Activated CD4-positive, alpha-beta memory T cell treated with anti-CD3 and anti-CD28 coated beads for 36 hours (primary cell): ENCODE results near the gene PNKD. TPM values are rescaled to one million over a fixed set of nuclear protein-coding genes. Genes with fewer than 3 reads are reported as not detected.
"Not testable (repeated sequence)": the region's sequence is repeated elsewhere in the genome, so short reads cannot be mapped to it uniquely, and the experiment has no call there.

Experiments used
- CTCF ChIA-PET: fragments of 350-600 bp; sonication (Branson Sonifier 250); formaldehyde crosslinking; loops from one replicate; lab custom pipeline; 2021; ENCODE audit warnings: antibody characterized with exemption, inconsistent platforms; lab: Charles Lee
- POLR2A ChIA-PET: fragments of 350-600 bp; sonication (Branson Sonifier 250); formaldehyde crosslinking; loops from one replicate; lab custom pipeline; 2021; ENCODE audit warnings: antibody characterized with exemption; lab: Charles Lee
- DNase-seq: peaks from one replicate; pipeline ENCODE4 v3.0.0-alpha.2; 2020
- H3K27ac Mint-ChIP-seq: one replicate; pipeline ENCODE4 v1.8.0; 2021; ENCODE audit warnings: mixed read lengths
- H3K27me3 Mint-ChIP-seq: one replicate; pipeline ENCODE4 v1.8.0; 2021; ENCODE audit warnings: mixed read lengths
- H3K36me3 Mint-ChIP-seq: one replicate; pipeline ENCODE4 v1.8.0; 2021; ENCODE audit warnings: mixed read lengths
- H3K4me1 Mint-ChIP-seq: one replicate; pipeline ENCODE4 v1.8.0; 2021; ENCODE audit warnings: low read depth, mixed read lengths
- H3K4me3 Mint-ChIP-seq: one replicate; pipeline ENCODE4 v1.8.0; 2021; ENCODE audit warnings: mild to moderate bottlenecking, mixed read lengths
- H3K9me3 Mint-ChIP-seq: one replicate; pipeline ENCODE4 v1.8.0; 2021; ENCODE audit warnings: mixed read lengths
- intact Hi-C: fragments of 100-400 bp; cut with micrococcal nuclease; formaldehyde crosslinking; loops from one replicate; pipeline ENCODE4 v1.15.1; 2023
- total RNA-seq, 2 experiments: library from RNA; stranded (reverse); gene quantifications; one replicate each; pipeline ENCODE4 v1.2.3, GENCODE V29; 2021

Gene PNKD
- total RNA-seq, 2 experiments from 2014 or later: 18.4 to 19.4 TPM

- intact Hi-C loops: no loop called here
- Mint-ChIP-seq H3K4me1 (no peaks in the 10 kb centered on the region), H3K27ac (no peak overlapping the region), H3K27me3 (no peaks in the 10 kb centered on the region), H3K4me3 (no peak overlapping the region), H3K36me3 (no peaks in the 10 kb centered on the region), H3K9me3 (no peaks in the 10 kb centered on the region)
- POLR2A ChIA-PET: no interaction called here
- CTCF ChIA-PET: interaction anchor here (3.3 kb wide), 1 partner anchor 49 kb away, joined by 13 read pairs; the partner anchor contains the start of gene CATIP
- no peak for DNase-seq
Observed at GRCh38 chr2:218307415-218308090, 37.2 kb downstream of the PNKD start.

DNA sequence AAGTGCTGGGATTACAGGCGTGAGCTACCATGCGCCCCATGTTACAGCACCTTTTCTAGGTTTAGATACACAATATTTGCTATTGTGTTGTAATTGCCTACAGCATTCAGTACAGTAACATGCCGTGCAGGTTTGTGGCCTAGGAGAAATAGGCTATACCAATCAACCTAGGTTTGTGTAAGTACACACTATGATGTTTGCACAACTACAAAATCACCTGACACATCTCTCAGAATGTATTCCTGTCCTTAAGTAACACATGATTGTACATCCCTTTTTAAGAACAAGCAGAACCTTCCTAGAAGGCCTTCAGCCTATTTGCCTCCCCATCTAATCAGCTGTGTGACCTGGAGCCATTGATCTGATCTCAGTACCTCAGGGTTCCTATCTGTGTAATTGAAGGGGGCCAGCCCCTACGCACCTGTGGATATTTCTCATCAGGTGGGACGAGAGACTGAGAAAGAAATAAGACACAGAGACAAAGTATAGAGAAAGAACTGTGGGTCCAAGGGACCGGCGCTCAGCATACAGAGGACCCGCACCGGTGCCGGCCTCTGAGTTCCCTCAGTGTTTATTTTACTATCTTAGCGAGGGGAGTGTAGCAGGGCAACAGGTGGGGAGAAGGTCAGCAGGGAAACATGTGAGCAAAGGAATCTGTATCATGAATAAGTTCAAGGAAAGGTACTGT is 40.7 kb downstream of the PNKD start:
- H3K36me3 Mint-ChIP-seq: no peaks in the 10 kb centered on the region
- H3K27me3 Mint-ChIP-seq: no peaks in the 10 kb centered on the region
- CTCF ChIA-PET: interaction anchor here (1.4 kb wide), 1 partner anchor 45 kb away, joined by 3 read pairs; the partner anchor contains the start of gene CATIP

DNA sequence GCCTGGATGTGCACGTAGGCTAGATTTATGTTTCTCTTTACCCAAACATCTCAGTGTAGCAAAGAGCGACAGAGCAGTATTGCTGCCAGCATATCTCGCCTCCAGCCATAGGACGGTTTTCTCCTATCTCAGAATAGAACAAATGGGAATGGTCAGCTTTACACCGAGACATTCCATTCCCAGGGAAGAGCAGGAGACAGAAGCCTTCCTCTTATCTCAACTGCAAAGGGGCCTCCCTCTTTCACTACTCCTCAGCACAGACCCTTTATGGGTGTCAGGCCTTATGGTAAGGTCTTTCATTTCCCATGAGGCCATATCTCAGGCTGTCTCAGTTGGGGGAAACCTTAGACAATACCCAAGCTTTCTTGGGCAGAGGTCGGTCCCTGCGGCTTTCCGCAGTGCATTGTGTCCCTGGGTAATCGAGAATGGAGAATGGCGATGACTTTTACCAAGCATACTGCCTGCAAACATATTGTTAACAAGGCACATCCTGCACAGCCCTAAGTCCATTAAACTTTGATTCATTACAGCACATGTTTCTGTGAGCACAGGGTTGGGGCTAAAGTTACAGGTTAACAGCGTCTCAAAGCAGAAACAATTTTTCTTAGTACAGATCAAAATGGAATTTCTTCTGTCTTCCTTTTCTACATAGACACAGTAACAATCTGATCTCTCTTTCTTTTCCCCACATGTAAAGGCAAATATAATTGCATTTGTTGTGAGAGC is 41.4 kb downstream of the PNKD start:
- H3K36me3 Mint-ChIP-seq, H3K9me3 Mint-ChIP-seq, POLR2A ChIA-PET, H3K27ac Mint-ChIP-seq, H3K4me3 Mint-ChIP-seq, intact Hi-C loops, DNase-seq, H3K27me3 Mint-ChIP-seq: not testable (repeated sequence)
- peaks cover 11% of the 10 kb centered on the region for H3K4me1 Mint-ChIP-seq
- CTCF ChIA-PET: interaction anchor here (1.4 to 1.5 kb wide), 2 partner anchors 19 to 45 kb away, joined by 3 to 5 read pairs; partner anchors contain the start of gene CATIP

More for the DNA sequence above, 40.7 kb downstream of the PNKD start:
- intact Hi-C loops: no loop called here
- H3K4me1 Mint-ChIP-seq: peaks cover 5% of the 10 kb centered on the region
- POLR2A ChIA-PET: no interaction called here
- H3K4me3 Mint-ChIP-seq: no peak overlapping the region
- H3K27ac Mint-ChIP-seq: no peak overlapping the region
- no peak for DNase-seq
- no peaks in the 10 kb centered on the region for H3K9me3 Mint-ChIP-seq

- CTCF ChIA-PET: interaction anchor here (0.6 to 1.5 kb wide), 3 partner anchors 20 to 142 kb away, joined by 3 to 5 read pairs (median 3); partner anchors contain the start of gene CATIP
- peaks cover 17% of the 10 kb centered on the region for H3K4me1 Mint-ChIP-seq
- DNase-seq: no peak
- no peaks in the 10 kb centered on the region for H3K27me3 Mint-ChIP-seq
- no peak overlapping the region for H3K4me3 Mint-ChIP-seq
- intact Hi-C loops: no loop called here
- no peaks in the 10 kb centered on the region for H3K9me3 Mint-ChIP-seq
- H3K27ac Mint-ChIP-seq: no peak overlapping the region
- no peaks in the 10 kb centered on the region for H3K36me3 Mint-ChIP-seq
- POLR2A ChIA-PET: no interaction called here
Observed at GRCh38 chr2:218312267-218312756, 42.0 kb downstream of the PNKD start.

- Mint-ChIP-seq H3K36me3 (no peaks in the 10 kb centered on the region), H3K27ac (no peak overlapping the region), H3K27me3 (no peaks in the 10 kb centered on the region), H3K4me1 (peaks cover 24% of the 10 kb centered on the region), H3K4me3 (no peak overlapping the region), H3K9me3 (no peaks in the 10 kb centered on the region)
- ChIA-PET POLR2A (no interaction called here), CTCF (no interaction called here)
- intact Hi-C loops: no loop called here
- DNase-seq: no peak
Observed at GRCh38 chr2:218313356-218313755, 43.0 kb downstream of the PNKD start.

GRCh38 chr2:218314764-218315163 is 44.4 kb downstream of the PNKD start:
- POLR2A ChIA-PET, H3K27ac Mint-ChIP-seq, intact Hi-C loops, DNase-seq, H3K9me3 Mint-ChIP-seq, H3K36me3 Mint-ChIP-seq, H3K4me3 Mint-ChIP-seq, H3K27me3 Mint-ChIP-seq: not testable (repeated sequence)
- CTCF ChIA-PET: interaction anchor here (0.7 to 1.0 kb wide), 2 partner anchors 8 to 81 kb away, joined by 3 to 4 read pairs; no protein-coding TSS in a partner anchor
- H3K4me1 Mint-ChIP-seq: peaks cover 24% of the 10 kb centered on the region

DNA sequence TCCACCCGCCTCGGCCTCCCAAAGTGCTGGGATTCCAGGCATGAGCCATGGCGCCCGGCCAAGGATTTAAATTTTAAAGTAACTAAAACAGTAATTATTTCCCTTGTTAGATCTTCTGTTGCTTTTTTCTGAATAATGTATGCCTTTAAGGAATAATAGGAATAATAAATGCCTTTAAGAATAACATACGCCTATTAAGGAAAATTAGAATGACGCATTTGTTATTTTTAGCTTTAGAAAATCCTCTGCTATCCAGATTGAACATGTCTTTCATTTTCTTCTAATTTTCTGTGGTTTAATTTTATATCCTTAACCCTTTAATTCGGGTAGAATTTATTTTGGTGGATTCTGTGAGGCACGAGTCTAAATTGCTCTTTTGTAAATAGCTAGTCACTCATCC is 45.1 kb downstream of the PNKD start:
- Mint-ChIP-seq H3K27ac (no peak overlapping the region), H3K4me3 (no peak overlapping the region), H3K27me3 (no peaks in the 10 kb centered on the region), H3K4me1 (peaks cover 24% of the 10 kb centered on the region), H3K36me3 (no peaks in the 10 kb centered on the region), H3K9me3 (no peaks in the 10 kb centered on the region)
- no peak for DNase-seq
- ChIA-PET POLR2A (no interaction called here), CTCF (interaction anchor here (0.7 to 2.3 kb wide), 4 partner anchors 9 to 81 kb away, joined by 3 to 8 read pairs (median 4); partner anchors contain the start of gene CATIP)
- intact Hi-C loops: no loop called here

DNA sequence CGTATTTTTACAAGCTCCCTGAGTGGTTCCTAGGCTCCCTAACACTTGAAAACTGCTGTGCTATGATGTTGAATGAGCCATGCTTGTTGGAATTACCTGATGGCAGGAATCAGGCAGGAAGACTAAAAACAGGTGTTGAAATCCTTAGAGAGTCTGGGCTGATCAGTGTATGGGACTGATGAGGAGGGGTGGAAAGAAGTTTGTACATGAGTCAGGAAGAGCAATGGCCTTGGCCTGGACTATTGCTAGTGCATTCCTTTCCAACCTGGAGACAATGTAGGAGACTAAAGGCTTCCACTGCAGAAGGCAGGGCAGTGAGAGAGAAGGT is 46.9 kb downstream of the PNKD start:
- Mint-ChIP-seq H3K36me3 (no peaks in the 10 kb centered on the region), H3K27ac (peak overlapping the region; percentile 84), H3K4me1 (peaks cover 27% of the 10 kb centered on the region), H3K27me3 (no peaks in the 10 kb centered on the region), H3K4me3 (no peak overlapping the region), H3K9me3 (no peaks in the 10 kb centered on the region)
- intact Hi-C loops: loop anchor here (2.0 kb wide), 1 partner anchor 24 kb away; the partner anchor contains the start of gene TMBIM1
- ChIA-PET CTCF (interaction anchor here (0.6 to 2.3 kb wide), 5 partner anchors 16 to 331 kb away, joined by 3 to 10 read pairs (median 5); partner anchors contain the start of genes CATIP and TMBIM1), POLR2A (no interaction called here)
- DNase-seq: no peak

GRCh38 chr2:218317835-218318234 is 47.5 kb downstream of the PNKD start:
- POLR2A ChIA-PET: no interaction called here
- DNase-seq: no peak
- Mint-ChIP-seq H3K9me3 (no peaks in the 10 kb centered on the region), H3K4me3 (no peak overlapping the region), H3K4me1 (peaks cover 30% of the 10 kb centered on the region), H3K27me3 (no peaks in the 10 kb centered on the region), H3K27ac (no peak overlapping the region), H3K36me3 (no peaks in the 10 kb centered on the region)
- CTCF ChIA-PET: interaction anchor here (0.6 to 1.7 kb wide), 4 partner anchors 25 to 330 kb away, joined by 3 to 10 read pairs (median 4); partner anchors contain the start of genes CATIP and TMBIM1
- intact Hi-C loops: loop anchor here (2.0 kb wide), 1 partner anchor 25 kb away; the partner anchor contains the start of gene TMBIM1

GRCh38 chr2:218318241-218318640 is 47.9 kb downstream of the PNKD start:
- H3K36me3 Mint-ChIP-seq: no peaks in the 10 kb centered on the region
- H3K4me3 Mint-ChIP-seq: no peak overlapping the region
- CTCF ChIA-PET: interaction anchor here (1.3 to 1.7 kb wide), 3 partner anchors 26 to 38 kb away, joined by 3 to 10 read pairs (median 5); partner anchors contain the start of genes CATIP and TMBIM1
- peaks cover 30% of the 10 kb centered on the region for H3K4me1 Mint-ChIP-seq
- H3K27me3 Mint-ChIP-seq: no peaks in the 10 kb centered on the region
- no peak overlapping the region for H3K27ac Mint-ChIP-seq
- no peaks in the 10 kb centered on the region for H3K9me3 Mint-ChIP-seq
- intact Hi-C loops: no loop called here
- POLR2A ChIA-PET: no interaction called here
- DNase-seq: no peak

GRCh38 chr2:218319813-218320365 is 49.6 kb downstream of the PNKD start:
- DNase-seq: no peak
- Mint-ChIP-seq H3K36me3 (no peaks in the 10 kb centered on the region), H3K4me3 (no peak overlapping the region), H3K27me3 (peaks cover 6% of the 10 kb centered on the region), H3K27ac (no peak overlapping the region), H3K9me3 (no peaks in the 10 kb centered on the region), H3K4me1 (peaks cover 39% of the 10 kb centered on the region)
- ChIA-PET CTCF (interaction anchor here (0.6 to 3.3 kb wide), 2 partner anchors 18 to 41 kb away, joined by 4 to 11 read pairs; no protein-coding TSS in a partner anchor), POLR2A (no interaction called here)
- intact Hi-C loops: no loop called here
